ENCODE results near the gene SRSF1. TPM values are rescaled to one million over a fixed set of nuclear protein-coding genes. Genes with fewer than 3 reads are reported as not detected.
A peak's percentile ranks its signal among the peaks of the same experiment; 100 is the strongest.

The SRSF1 gene
- polyA plus RNA-seq, 3 donors: 51.2 to 72.1 (median 61.6) TPM

DNA sequence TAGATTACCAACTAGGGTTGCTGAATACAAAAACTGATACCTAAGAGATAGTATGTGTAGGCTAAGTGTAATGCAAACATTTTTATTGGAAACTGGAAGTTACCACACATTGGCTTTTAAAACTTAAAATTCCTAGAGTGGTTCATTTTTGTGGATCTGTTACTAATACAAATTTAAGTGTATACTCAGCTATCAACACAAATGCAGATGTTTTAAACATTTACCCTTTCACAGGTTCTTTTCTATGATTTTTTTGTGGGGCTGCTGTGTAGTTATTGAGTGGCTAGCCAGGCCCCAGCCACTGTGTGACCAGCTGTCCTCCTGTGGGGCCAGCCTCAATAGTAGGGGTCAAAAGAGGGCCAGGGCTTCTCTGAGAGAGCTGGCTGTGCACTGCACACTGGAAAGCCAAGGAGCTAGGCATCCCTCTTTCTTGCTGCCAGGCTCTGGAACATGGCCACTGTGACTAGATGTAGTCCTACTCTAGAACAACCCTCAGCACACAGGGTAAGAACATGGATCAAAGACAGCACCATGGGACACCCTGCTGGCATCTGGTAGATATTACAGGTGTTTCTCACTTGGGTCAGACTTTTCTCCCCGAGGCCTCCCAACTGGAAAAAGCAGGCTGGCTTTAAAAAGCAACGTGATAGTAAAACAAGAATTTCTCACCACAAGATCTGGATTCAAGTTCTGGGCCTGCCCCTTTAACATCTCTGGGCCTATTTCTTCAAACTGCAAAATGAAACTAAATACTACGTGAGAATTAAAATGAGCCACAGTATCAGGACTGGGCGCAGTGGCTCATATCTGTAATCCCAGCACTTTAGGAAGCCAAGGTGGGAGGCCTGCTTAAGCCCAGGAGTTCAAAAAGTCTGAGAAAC lies 11.7 kb downstream of the SRSF1 start:
- 38% methylated on average over 4 of the region's 4 CpGs for WGBS (ENCODE audit: insufficient coverage)

DNA sequence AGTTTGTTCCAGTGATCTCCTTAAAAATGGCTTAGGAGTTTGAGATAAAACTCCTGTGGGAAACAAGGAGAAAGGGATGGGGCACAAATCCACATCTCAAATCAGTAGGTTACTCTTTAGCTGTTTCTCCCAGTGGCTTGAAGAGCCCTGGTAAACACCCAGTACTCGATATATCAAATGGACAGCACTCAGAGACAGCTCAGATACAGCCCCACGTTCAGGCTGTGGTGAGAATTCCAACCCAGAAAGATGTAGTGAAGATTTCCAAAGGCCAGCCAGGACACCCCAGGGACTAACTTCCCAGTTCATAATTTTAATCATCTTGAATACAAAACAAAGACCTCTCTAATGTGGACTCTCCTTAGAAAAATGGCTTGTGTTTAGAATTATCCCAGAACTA lies 12.6 kb downstream of the SRSF1 start:
- no peak for DNase-seq
- Histone ChIP-seq H3K27ac (ENCODE audit: low read depth in 1 of 2, low read length in 2 of 2) (no peak overlapping the region), H3K4me3 (replicated peaks in 1 of 3; ENCODE audit: low read depth in 2 of 3, low read length in 3 of 3) (no peak overlapping the region), H3K36me3 (replicated peaks in 1 of 2; ENCODE audit: control insufficient read depth in 1 of 2, insufficient read depth in 2 of 2, low read length in 2 of 2) (peaks cover 0 to 20% of the 10 kb centered on the region in 2 donors), H3K4me1 (ENCODE audit: control insufficient read depth in 1 of 2, insufficient read depth in 2 of 2, low read length in 2 of 2) (peaks cover 13 to 21% of the 10 kb centered on the region in 2 donors), H3K27me3 (ENCODE audit: control insufficient read depth in 2 of 2, insufficient read depth in 2 of 2, low read length in 2 of 2) (no peaks in the 10 kb centered on the region), H4K20me1 (ENCODE audit: insufficient read depth, low read length) (peaks cover 17% of the 10 kb centered on the region), H2AFZ (ENCODE audit: insufficient read depth, low read depth, low read length, poor library complexity, severe bottlenecking) (no peak overlapping the region), H3K9me3 (replicated peaks in 1 of 2; ENCODE audit: control insufficient read depth in 1 of 2, insufficient read depth in 1 of 2, low read length in 2 of 2) (no peaks in the 10 kb centered on the region), H3K79me2 (ENCODE audit: insufficient read depth, low read length) (peaks cover 6% of the 10 kb centered on the region), H3K4me2 (replicated peaks; ENCODE audit: extremely low read depth, low read length, poor library complexity, severe bottlenecking) (no peak overlapping the region), H3K9ac (ENCODE audit: insufficient read depth, low read length, poor library complexity, severe bottlenecking) (no peak overlapping the region)
- Mint-ChIP-seq H3K9me3 (no peaks in the 10 kb centered on the region), H3K36me3 (peaks cover 11 to 20% of the 10 kb centered on the region in 2 donors), H3K4me3 (no peak overlapping the region), H3K27ac (no peak overlapping the region), H3K4me1 (peaks cover 31% of the 10 kb centered on the region), H3K27me3 (ENCODE audit: low read depth in 3 of 3) (no peaks in the 10 kb centered on the region)
- intact Hi-C loops (cut with micrococcal nuclease): loop anchor here in 1 of 2 donors (2.0 kb wide), 1 partner anchor 136 kb away; no protein-coding TSS in a partner anchor
- TF ChIP-seq, protein P1, sequence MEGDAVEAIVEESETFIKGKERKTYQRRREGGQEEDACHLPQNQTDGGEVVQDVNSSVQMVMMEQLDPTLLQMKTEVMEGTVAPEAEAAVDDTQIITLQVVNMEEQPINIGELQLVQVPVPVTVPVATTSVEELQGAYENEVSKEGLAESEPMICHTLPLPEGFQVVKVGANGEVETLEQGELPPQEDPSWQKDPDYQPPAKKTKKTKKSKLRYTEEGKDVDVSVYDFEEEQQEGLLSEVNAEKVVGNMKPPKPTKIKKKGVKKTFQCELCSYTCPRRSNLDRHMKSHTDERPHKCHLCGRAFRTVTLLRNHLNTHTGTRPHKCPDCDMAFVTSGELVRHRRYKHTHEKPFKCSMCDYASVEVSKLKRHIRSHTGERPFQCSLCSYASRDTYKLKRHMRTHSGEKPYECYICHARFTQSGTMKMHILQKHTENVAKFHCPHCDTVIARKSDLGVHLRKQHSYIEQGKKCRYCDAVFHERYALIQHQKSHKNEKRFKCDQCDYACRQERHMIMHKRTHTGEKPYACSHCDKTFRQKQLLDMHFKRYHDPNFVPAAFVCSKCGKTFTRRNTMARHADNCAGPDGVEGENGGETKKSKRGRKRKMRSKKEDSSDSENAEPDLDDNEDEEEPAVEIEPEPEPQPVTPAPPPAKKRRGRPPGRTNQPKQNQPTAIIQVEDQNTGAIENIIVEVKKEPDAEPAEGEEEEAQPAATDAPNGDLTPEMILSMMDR (IDR thresholded peaks at IDR 0.05): no peak
- WGBS (ENCODE audit: insufficient coverage): 50% methylated on average over 2 of the region's 2 CpGs

More for the DNA sequence above, 11.7 kb downstream of the SRSF1 start:
- H3K4me1 ChIP-seq (ENCODE audit: control insufficient read depth in 1 of 2, insufficient read depth in 2 of 2, low read length in 2 of 2): peaks cover 13 to 20% of the 10 kb centered on the region in 2 donors
- no peak overlapping the region for H2AFZ ChIP-seq (ENCODE audit: insufficient read depth, low read depth, low read length, poor library complexity, severe bottlenecking)
- Mint-ChIP-seq H3K27me3 (ENCODE audit: low read depth in 3 of 3) (no peaks in the 10 kb centered on the region), H3K27ac (peak overlapping the region in 1 of 7 donors; percentile 23), H3K4me3 (peak overlapping the region in 1 of 2 donors; percentile 23), H3K4me1 (peaks cover 26% of the 10 kb centered on the region), H3K9me3 (no peaks in the 10 kb centered on the region), H3K36me3 (peaks cover 13 to 20% of the 10 kb centered on the region in 2 donors)
- H3K27ac ChIP-seq (ENCODE audit: low read depth in 1 of 2, low read length in 2 of 2): no peak overlapping the region
- H3K9ac ChIP-seq (ENCODE audit: insufficient read depth, low read length, poor library complexity, severe bottlenecking): no peak overlapping the region
- no peaks in the 10 kb centered on the region for H3K27me3 ChIP-seq (ENCODE audit: control insufficient read depth in 2 of 2, insufficient read depth in 2 of 2, low read length in 2 of 2)
- DNase-seq: peak; percentile 59 to 73 (median 70)
- TF ChIP-seq, protein P1 (IDR thresholded peaks at IDR 0.05): peak; percentile 89
- intact Hi-C loops (cut with micrococcal nuclease): loop anchor here (2.0 to 5.0 kb wide), 2 partner anchors 137 to 138 kb away; no protein-coding TSS in a partner anchor
- peaks cover 0 to 27% of the 10 kb centered on the region in 2 donors for H3K36me3 ChIP-seq (replicated peaks in 1 of 2; ENCODE audit: control insufficient read depth in 1 of 2, insufficient read depth in 2 of 2, low read length in 2 of 2)
- H3K9me3 ChIP-seq (replicated peaks in 1 of 2; ENCODE audit: control insufficient read depth in 1 of 2, insufficient read depth in 1 of 2, low read length in 2 of 2): no peaks in the 10 kb centered on the region
- H4K20me1 ChIP-seq (ENCODE audit: insufficient read depth, low read length): peaks cover 26% of the 10 kb centered on the region
- H3K79me2 ChIP-seq (ENCODE audit: insufficient read depth, low read length): peaks cover 6% of the 10 kb centered on the region
- no peak overlapping the region for H3K4me3 ChIP-seq (replicated peaks in 1 of 3; ENCODE audit: low read depth in 2 of 3, low read length in 3 of 3)
- no peak overlapping the region for H3K4me2 ChIP-seq (replicated peaks; ENCODE audit: extremely low read depth, low read length, poor library complexity, severe bottlenecking)
